Right cardiac atrium (tissue), 5 donors: ENCODE data around the gene PCDHB8. TPM values are rescaled to one million over a fixed set of nuclear protein-coding genes. Genes with fewer than 3 reads are reported as not detected.
"Not testable (repeated sequence)": the region's sequence is repeated elsewhere in the genome, so short reads cannot be mapped to it uniquely, and the experiment has no call there.

Source experiments
- ATAC-seq, 2 donors: fragments of 200-7000 bp; cut with Tn5 transposase; one replicate each; pipeline versions ENCODE4 v1.8.0 to v1.9.1; 2020; ENCODE audit warnings: moderate library complexity in 2 of 2, mild to moderate bottlenecking in 1 of 2
- DNase-seq, 3 donors: peaks; one replicate each; pipeline ENCODE4 v3.0.0-alpha.2; 2020
- H3K27ac ChIP-seq: one replicate; pipeline ENCODE4 v1.5.1; 2013; ENCODE audit warnings: mild to moderate bottlenecking, low read length, control low read depth, moderate library complexity
- H3K27me3 ChIP-seq: one replicate; pipeline ENCODE4 v1.6.1; 2013; ENCODE audit not compliant: control insufficient read depth, insufficient read depth
- H3K4me1 ChIP-seq: one replicate; pipeline ENCODE4 v1.6.1; 2013; ENCODE audit warnings: low read length; ENCODE audit not compliant: control insufficient read depth, insufficient read depth
- H3K4me3 ChIP-seq: one replicate; pipeline ENCODE4 v1.5.1; 2013; ENCODE audit warnings: low read length, control low read depth
- H3K9me3 ChIP-seq: one replicate; pipeline ENCODE4 v1.6.1; 2013; ENCODE audit warnings: low read length; ENCODE audit not compliant: control insufficient read depth
- WGBS: extraction: QIAGEN DNeasy Blood & Tissue Kit; methylation state at CpG from one replicate; pipeline ENCODE4 v1.1.7; 2013; 5-methylcytosine and 5-hydroxymethylcytosine counted together
- intact Hi-C, 4 donors: fragments of 100-400 bp; cut with DNase I; formaldehyde crosslinking; loops; one replicate each; pipeline versions ENCODE4 v1.11.0 to v1.14.0; 2022 to 2023
- polyA plus RNA-seq: library from polyadenylated mRNA; stranded (reverse); fragments of 200-250 nt; gene quantifications from one replicate; pipeline ENCODE4 v1.2.3, GENCODE V29; 2013
- total RNA-seq, 4 donors: library from RNA; stranded (reverse); fragmentation: NEBNext Ultra II Directional; extraction: Animal tissue kit (Norgen Biotek cat#: 25700); gene quantifications; one replicate each; pipeline ENCODE4 v1.2.1, GENCODE V29; 2021
- donor health status: healthy with polysubstance abuse.
- donor health status: DM: no; HTN: yes; CAD: no.
- donor health status: DM: no; HTN: no; CAD: no.
- donor health status: DM: no; HTN: yes; CAD: no; lungs with severe emphysema.
- donor health status: DM: yes; HTN: yes; CAD: no.

The PCDHB8 gene
- total and polyA plus RNA-seq, 5 donors = 0.84 to 5.2 (median 2.4) TPM

DNA sequence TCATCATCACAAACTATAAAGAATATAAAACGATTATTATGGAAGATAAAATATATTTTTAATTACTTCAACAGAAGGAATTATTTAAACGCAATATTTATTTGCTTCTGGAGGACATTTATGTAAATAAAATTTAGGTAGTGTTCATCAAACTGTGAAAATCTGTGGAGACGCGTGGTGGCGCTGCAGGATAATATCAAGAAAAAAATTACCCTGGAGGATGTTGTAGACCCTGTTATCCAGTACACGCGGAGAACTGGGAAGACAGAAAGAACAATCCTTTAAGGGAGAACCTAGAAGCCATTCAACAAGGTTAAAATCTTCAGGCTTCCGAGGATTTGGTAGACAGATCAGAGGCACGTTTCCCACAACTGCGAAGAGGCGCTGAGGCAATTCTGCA is 30.9 kb downstream of the PCDHB8 start, which contains the start of gene PCDHB12:
PCDHB12 (plus strand) TSS at position 242 of the 400 bp plus-strand sequence. CDS start 189 bp downstream, outside the sequence.
- ATAC-seq = no peak
- 17% methylated on average over 11 of the region's 11 CpGs for WGBS
- H3K4me1 ChIP-seq = no peaks in the 10 kb centered on the region

DNA sequence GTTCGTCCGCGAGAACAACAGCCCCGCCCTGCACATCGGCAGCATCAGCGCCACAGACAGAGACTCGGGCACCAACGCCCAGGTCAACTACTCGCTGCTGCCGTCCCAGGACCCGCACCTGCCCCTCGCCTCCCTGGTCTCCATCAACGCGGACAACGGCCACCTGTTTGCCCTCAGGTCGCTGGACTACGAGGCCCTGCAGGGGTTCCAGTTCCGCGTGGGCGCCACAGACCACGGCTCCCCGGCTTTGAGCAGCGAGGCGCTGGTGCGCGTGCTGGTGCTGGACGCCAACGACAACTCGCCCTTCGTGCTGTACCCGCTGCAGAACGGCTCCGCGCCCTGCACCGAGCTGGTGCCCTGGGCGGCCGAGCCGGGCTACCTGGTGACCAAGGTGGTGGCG is 32.7 kb downstream of the PCDHB8 start:
- not testable (repeated sequence) for H3K27ac ChIP-seq, H3K4me1 ChIP-seq, DNase-seq, H3K4me3 ChIP-seq, H3K9me3 ChIP-seq, ATAC-seq, H3K27me3 ChIP-seq
- intact Hi-C loops = loop anchor here in 2 of 4 donors (10.0 kb wide), 1 partner anchor 355 kb away; no protein-coding TSS in a partner anchor
- 31% methylated on average over 39 of the region's 39 CpGs for WGBS

More for the DNA sequence above, 30.9 kb downstream of the PCDHB8 start, which contains the start of gene PCDHB12:
- intact Hi-C loops = loop anchor here in 2 of 4 donors (10.0 kb wide), 1 partner anchor 356 kb away; no protein-coding TSS in a partner anchor
- Histone ChIP-seq H3K27ac (no peak within 1 kb of the TSS), H3K9me3 (peaks cover 3% of the 10 kb centered on the region), H3K27me3 (no peaks in the 10 kb centered on the region), H3K4me3 (peak within 1 kb of the TSS; percentile 42)
- DNase-seq = no peak

DNA sequence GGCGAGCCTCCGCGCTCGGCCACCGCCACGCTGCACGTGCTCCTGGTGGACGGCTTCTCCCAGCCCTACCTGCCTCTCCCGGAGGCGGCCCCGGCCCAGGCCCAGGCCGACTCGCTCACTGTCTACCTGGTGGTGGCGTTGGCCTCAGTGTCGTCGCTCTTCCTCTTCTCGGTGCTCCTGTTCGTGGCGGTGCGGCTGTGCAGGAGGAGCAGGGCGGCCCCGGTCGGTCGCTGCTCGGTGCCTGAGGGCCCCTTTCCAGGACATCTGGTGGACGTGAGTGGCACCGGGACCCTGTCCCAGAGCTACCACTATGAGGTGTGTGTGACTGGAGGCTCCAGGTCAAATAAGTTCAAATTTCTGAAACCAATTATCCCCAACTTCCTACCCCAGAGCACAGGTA is 33.3 kb downstream of the PCDHB8 start:
- 24% methylated on average over 19 of the region's 27 CpGs for WGBS
- H3K4me3 ChIP-seq, ATAC-seq, H3K4me1 ChIP-seq, H3K9me3 ChIP-seq, DNase-seq, H3K27ac ChIP-seq, H3K27me3 ChIP-seq: not testable (repeated sequence)
- intact Hi-C loops = loop anchor here in 2 of 4 donors (10.0 kb wide), 1 partner anchor 354 kb away; no protein-coding TSS in a partner anchor

DNA sequence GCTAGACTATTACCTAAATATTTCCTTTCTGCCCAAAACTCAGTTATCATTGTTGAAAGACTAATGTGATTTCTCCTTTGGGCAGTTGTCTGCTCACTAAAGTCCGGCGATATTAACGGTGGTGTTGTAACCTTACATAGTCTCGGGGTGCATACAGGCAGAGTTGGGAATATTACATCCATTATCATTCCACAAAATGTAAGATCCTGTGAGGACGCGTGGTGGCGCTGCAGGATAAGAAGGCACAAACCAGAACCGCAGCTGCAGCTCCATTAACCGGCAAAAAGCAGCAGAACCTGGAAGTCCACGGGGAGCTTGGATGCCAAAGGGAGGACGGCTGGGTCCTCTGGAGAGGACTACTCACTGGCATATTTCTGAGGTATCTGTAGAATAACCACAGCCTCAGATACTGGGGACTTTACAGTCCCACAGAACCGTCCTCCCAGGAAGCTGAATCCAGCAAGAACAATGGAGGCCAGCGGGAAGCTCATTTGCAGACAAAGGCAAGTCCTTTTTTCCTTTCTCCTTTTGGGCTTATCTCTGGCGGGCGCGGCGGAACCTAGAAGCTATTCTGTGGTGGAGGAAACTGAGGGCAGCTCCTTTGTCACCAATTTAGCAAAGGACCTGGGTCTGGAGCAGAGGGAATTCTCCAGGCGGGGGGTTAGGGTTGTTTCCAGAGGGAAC is 36.2 kb downstream of the PCDHB8 start, which contains the start of gene PCDHB13:
PCDHB13 (plus strand) TSS at position 264 of the 684 bp plus-strand sequence; CDS start at position 469, 205 bp downstream.
- H3K4me3 ChIP-seq = peak within 1 kb of the TSS; percentile 9
- not testable (repeated sequence) for H3K9me3 ChIP-seq, H3K27ac ChIP-seq, H3K27me3 ChIP-seq, H3K4me1 ChIP-seq
- DNase-seq (peak; percentile 61 to 79 (median 79)), ATAC-seq (peak; percentile 70 to 71)
- intact Hi-C loops = loop anchor here in 2 of 4 donors (10.0 kb wide), 1 partner anchor 351 kb away; no protein-coding TSS in a partner anchor
- 5% methylated on average over 13 of the region's 18 CpGs for WGBS

DNA sequence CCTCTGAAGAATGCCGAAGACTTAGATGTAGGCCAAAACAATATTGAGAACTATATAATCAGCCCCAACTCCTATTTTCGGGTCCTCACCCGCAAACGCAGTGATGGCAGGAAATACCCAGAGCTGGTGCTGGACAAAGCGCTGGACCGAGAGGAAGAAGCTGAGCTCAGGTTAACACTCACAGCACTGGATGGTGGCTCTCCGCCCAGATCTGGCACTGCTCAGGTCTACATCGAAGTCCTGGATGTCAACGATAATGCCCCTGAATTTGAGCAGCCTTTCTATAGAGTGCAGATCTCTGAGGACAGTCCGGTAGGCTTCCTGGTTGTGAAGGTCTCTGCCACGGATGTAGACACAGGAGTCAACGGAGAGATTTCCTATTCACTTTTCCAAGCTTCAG is 37.0 kb downstream of the PCDHB8 start:
- H3K4me3 ChIP-seq, H3K9me3 ChIP-seq, H3K4me1 ChIP-seq, DNase-seq, H3K27ac ChIP-seq, H3K27me3 ChIP-seq: not testable (repeated sequence)
- ATAC-seq = peak in 1 of 2 donors; percentile 36
- intact Hi-C loops = loop anchor here in 2 of 4 donors (10.0 kb wide), 1 partner anchor 350 kb away; no protein-coding TSS in a partner anchor
- WGBS = 52% methylated on average over 11 of the region's 12 CpGs

DNA sequence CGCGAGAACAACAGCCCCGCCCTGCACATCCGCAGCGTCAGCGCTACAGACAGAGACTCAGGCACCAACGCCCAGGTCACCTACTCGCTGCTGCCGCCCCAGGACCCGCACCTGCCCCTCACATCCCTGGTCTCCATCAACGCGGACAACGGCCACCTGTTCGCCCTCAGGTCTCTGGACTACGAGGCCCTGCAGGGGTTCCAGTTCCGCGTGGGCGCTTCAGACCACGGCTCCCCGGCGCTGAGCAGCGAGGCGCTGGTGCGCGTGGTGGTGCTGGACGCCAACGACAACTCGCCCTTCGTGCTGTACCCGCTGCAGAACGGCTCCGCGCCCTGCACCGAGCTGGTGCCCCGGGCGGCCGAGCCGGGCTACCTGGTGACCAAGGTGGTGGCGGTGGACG is 37.9 kb downstream of the PCDHB8 start:
- H3K9me3 ChIP-seq, DNase-seq, H3K27ac ChIP-seq, H3K4me3 ChIP-seq, ATAC-seq, H3K4me1 ChIP-seq, H3K27me3 ChIP-seq: not testable (repeated sequence)
- WGBS = 29% methylated on average over 34 of the region's 40 CpGs
- intact Hi-C loops = loop anchor here in 2 of 4 donors (10.0 kb wide), 1 partner anchor 349 kb away; no protein-coding TSS in a partner anchor

DNA sequence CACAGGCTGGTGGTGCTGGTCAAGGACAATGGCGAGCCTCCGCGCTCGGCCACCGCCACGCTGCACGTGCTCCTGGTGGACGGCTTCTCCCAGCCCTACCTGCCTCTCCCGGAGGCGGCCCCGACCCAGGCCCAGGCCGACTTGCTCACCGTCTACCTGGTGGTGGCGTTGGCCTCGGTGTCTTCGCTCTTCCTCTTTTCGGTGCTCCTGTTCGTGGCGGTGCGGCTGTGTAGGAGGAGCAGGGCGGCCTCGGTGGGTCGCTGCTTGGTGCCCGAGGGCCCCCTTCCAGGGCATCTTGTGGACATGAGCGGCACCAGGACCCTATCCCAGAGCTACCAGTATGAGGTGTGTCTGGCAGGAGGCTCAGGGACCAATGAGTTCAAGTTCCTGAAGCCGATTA is 38.4 kb downstream of the PCDHB8 start:
- H3K9me3 ChIP-seq, ATAC-seq: not testable (repeated sequence)
- intact Hi-C loops = loop anchor here in 2 of 4 donors (10.0 kb wide), 1 partner anchor 349 kb away; no protein-coding TSS in a partner anchor

DNA sequence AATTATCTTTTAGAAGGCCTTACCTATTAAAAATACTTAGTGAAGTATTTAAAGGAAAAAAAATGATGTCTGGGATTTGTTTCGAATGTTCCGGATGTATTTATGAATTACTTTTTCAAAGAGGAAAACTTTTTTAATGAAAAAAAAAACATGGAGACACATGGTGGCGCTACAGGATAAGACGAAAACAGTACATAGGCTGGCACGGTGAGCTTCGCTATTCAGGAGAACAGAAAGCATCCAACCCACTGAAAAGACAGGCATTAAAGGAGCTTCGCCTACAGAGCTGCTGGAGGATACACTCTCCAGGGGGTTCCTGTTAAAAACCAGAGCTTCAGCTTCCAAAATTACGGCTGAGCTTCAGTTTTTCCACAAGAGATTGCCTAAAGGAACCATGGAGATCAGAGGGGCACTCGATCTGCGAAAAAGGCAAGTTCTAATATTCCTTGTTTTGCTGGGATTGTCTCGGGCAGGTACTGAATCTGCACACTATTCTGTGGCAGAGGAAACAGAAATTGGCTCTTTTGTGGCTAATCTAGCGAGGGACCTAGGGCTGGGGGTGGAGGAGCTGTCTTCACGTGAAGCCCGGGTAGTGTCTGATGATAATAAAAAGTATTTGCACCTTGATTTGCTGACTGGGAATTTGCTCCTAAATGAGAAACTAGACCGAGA is 45.7 kb downstream of the PCDHB8 start, which contains the start of gene PCDHB14:
PCDHB14 (plus strand) TSS at position 232 of the 672 bp plus-strand sequence; CDS start at position 395, 163 bp downstream.
- Histone ChIP-seq H3K4me3 (peak within 1 kb of the TSS; percentile 43), H3K9me3 (peaks cover 10% of the 10 kb centered on the region), H3K27ac (no peak within 1 kb of the TSS), H3K4me1 (no peaks in the 10 kb centered on the region), H3K27me3 (no peaks in the 10 kb centered on the region)
- no peak for DNase-seq
- ATAC-seq = no peak
- intact Hi-C loops = no loop called here
- WGBS = 22% methylated on average over 15 of the region's 15 CpGs

More for the DNA sequence above, 38.4 kb downstream of the PCDHB8 start:
- not testable (repeated sequence) for H3K27ac ChIP-seq, H3K4me1 ChIP-seq, H3K4me3 ChIP-seq, H3K27me3 ChIP-seq, DNase-seq
- 32% methylated on average over 18 of the region's 26 CpGs for WGBS

DNA sequence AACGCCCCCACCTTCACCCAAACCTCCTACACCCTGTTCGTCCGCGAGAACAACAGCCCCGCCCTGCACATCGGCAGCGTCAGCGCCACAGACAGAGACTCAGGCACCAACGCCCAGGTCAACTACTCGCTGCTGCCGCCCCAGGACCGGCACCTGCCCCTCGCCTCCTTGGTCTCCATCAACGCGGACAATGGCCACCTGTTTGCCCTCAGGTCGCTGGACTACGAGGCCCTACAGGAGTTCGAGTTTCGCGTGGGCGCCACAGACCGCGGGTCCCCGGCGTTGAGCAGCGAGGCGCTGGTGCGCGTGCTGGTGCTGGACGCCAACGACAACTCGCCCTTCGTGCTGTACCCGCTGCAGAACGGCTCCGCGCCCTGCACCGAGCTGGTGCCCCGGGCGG is 47.3 kb downstream of the PCDHB8 start:
- H3K4me3 ChIP-seq, H3K4me1 ChIP-seq, H3K27me3 ChIP-seq, H3K27ac ChIP-seq, H3K9me3 ChIP-seq, ATAC-seq, DNase-seq, intact Hi-C loops: not testable (repeated sequence)
- 18% methylated on average over 34 of the region's 40 CpGs for WGBS

DNA sequence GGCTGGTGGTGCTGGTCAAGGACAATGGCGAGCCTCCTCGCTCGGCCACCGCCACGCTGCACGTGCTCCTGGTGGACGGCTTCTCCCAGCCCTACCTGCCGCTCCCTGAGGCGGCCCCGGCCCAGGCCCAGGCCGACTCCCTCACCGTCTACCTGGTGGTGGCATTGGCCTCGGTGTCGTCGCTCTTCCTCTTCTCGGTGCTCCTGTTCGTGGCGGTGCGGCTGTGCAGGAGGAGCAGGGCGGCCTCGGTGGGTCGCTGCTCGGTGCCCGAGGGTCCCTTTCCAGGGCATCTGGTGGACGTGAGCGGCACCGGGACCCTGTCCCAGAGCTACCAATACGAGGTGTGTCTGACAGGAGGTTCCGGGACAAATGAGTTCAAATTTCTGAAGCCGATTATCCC is 47.8 kb downstream of the PCDHB8 start:
- ATAC-seq, DNase-seq, H3K27ac ChIP-seq, H3K9me3 ChIP-seq, H3K4me1 ChIP-seq, intact Hi-C loops, H3K27me3 ChIP-seq, H3K4me3 ChIP-seq: not testable (repeated sequence)
- 22% methylated on average over 30 of the region's 30 CpGs for WGBS
